Measurements from ENCODE around the gene TRIP6. TPM values are rescaled to one million over a fixed set of nuclear protein-coding genes. Genes with fewer than 3 reads are reported as not detected.

The TRIP6 gene
- total and polyA plus RNA-seq, 2 donors (not counting 3 experiments of a cell fraction or from before 2014, with no cell fraction given): 90.3 TPM

DNA sequence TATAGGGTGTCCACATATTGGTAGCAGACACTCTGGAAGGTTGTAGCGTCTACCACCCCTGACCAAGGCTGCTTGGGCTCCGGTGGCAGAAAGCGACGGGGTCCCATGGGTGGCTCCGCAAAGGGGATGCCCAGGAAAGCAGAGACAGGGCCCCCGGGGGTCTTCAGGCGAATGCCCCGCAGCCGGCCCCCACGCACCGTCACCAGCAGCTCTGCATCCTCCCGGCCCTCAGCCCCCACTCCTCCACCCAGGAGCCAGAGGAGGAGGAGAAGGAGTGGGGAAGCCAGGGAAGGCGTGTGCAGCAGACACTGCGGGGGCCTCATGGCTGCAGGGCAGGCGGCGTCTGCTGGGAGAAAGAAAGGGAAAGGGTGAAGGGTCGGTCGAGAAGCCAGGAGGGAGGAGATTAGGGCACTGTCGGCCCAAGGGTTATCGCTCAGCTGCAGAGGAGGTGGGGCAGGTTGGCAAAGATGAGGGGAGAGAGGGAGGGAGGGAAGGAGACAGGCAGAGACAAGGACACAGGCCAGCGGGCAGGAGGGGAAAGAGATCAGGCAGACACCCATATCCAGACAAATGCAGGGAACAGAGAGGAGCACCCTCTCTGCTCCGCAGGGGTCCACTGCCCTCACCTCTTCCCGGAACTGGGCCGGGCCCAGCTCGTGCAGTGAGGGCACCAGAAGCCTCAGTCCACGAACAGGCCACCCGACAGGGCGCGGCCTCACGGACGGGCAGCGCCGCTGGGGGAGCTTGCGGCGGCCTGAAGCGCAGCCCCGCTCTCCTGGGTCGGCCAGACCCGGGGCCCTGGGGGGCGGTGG lies 26.9 kb downstream of the TRIP6 start:
- Histone ChIP-seq H3K9ac (replicated peaks; ENCODE audit: extremely low read depth, insufficient read depth, low read length) (no peak overlapping the region), H2AFZ (ENCODE audit: low read depth, low read length) (no peak overlapping the region), H4K20me1 (replicated peaks; ENCODE audit: control insufficient read depth, extremely low read depth, insufficient read depth, low read length) (no peaks in the 10 kb centered on the region), H3K4me3 (replicated peaks in 1 of 3; ENCODE audit: insufficient read depth in 1 of 3, low read depth in 1 of 3, low read length in 3 of 3) (no peak overlapping the region), H3K9me1 (replicated peaks; ENCODE audit: control insufficient read depth, extremely low read depth, insufficient read depth, low read length) (no peaks in the 10 kb centered on the region), H3K36me3 (ENCODE audit: control insufficient read depth in 2 of 2, extremely low read depth in 1 of 2, insufficient read depth in 2 of 2, low read length in 2 of 2) (no peaks in the 10 kb centered on the region), H3K9me3 (replicated peaks; ENCODE audit: control insufficient read depth, insufficient read depth, low read length) (no peaks in the 10 kb centered on the region), H3K79me2 (ENCODE audit: control insufficient read depth, insufficient read depth, low read length) (peaks cover 2% of the 10 kb centered on the region), H3K4me2 (ENCODE audit: insufficient read depth, low read length) (no peak overlapping the region), H3K27me3 (ENCODE audit: control insufficient read depth in 2 of 2, insufficient read depth in 2 of 2, low read length in 2 of 2) (peaks cover 9 to 19% of the 10 kb centered on the region in 2 experiments), H3K27ac (ENCODE audit: insufficient read depth, low read depth, low read length) (no peak overlapping the region), H3K4me1 (ENCODE audit: control insufficient read depth, extremely low read depth, insufficient read depth, low read length) (peaks cover 22% of the 10 kb centered on the region)
- FAIRE-seq: no peak
- no peak for TF ChIP-seq GATA2 (IDR thresholded peaks at IDR 0.05; ENCODE audit: insufficient read depth, insufficient read length, low read depth, low read length)
- TF ChIP-seq, protein P1, sequence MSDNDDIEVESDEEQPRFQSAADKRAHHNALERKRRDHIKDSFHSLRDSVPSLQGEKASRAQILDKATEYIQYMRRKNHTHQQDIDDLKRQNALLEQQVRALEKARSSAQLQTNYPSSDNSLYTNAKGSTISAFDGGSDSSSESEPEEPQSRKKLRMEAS (IDR thresholded peaks at IDR 0.05; ENCODE audit: insufficient read depth, insufficient read length): no peak
- no peak for TF ChIP-seq EZH2 (IDR thresholded peaks at IDR 0.05; ENCODE audit: borderline replicate concordance, low read depth, low read length, severe bottlenecking)
- TF ChIP-seq, protein P2, sequence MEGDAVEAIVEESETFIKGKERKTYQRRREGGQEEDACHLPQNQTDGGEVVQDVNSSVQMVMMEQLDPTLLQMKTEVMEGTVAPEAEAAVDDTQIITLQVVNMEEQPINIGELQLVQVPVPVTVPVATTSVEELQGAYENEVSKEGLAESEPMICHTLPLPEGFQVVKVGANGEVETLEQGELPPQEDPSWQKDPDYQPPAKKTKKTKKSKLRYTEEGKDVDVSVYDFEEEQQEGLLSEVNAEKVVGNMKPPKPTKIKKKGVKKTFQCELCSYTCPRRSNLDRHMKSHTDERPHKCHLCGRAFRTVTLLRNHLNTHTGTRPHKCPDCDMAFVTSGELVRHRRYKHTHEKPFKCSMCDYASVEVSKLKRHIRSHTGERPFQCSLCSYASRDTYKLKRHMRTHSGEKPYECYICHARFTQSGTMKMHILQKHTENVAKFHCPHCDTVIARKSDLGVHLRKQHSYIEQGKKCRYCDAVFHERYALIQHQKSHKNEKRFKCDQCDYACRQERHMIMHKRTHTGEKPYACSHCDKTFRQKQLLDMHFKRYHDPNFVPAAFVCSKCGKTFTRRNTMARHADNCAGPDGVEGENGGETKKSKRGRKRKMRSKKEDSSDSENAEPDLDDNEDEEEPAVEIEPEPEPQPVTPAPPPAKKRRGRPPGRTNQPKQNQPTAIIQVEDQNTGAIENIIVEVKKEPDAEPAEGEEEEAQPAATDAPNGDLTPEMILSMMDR (IDR thresholded peaks at IDR 0.05; ENCODE audit: extremely low read depth in 1 of 2, insufficient read depth in 1 of 2, low read depth in 1 of 2, low read length in 2 of 2): no peak
- BruUV-seq (replicated peaks): no TSS peak
- CTCF ChIA-PET: interaction anchor here (0.7 to 2.5 kb wide), 16 partner anchors 10 to 396 kb away, joined by 3 to 44 read pairs (median 4); partner anchors contain the start of genes CLDN15, POP7 and SRRT
- intact Hi-C loops (cut with micrococcal nuclease) (loop anchor here (1.0 to 10.0 kb wide), 4 partner anchors 73 to 401 kb away; partner anchors contain the start of genes MUC12 and VGF), dilution Hi-C loops (cut with MboI; ENCODE audit: extremely low pct_ligation_motif_present, low sequenced_read_pairs) (no loop called here)
- POLR2A ChIA-PET: interaction anchor here (0.9 kb wide), 1 partner anchor 233 kb away, joined by 3 read pairs; the partner anchor contains the start of gene SERPINE1
- no peak for DNase-seq (ENCODE audit: low read depth, low spot score)
